Trophoblast cell (in vitro differentiated cells and primary cell): ENCODE measurements around the gene LAMTOR3.
A peak's percentile ranks its signal among the peaks of the same experiment; 100 is the strongest.

Experiments used
- DNase-seq, 2 donors: peaks; one replicate each; pipeline ENCODE4 v3.0.0-alpha.2; 2016
- H2AFZ ChIP-seq: 2 replicates; pipeline ENCODE4 v1.6.1; 2013; ENCODE audit warnings: low read length, moderate library complexity, mild to moderate bottlenecking; ENCODE audit not compliant: insufficient read depth, poor library complexity
- H2AK5ac ChIP-seq: 2 replicates; pipeline ENCODE4 v1.6.1; 2013; ENCODE audit warnings: mild to moderate bottlenecking, low read length
- H2BK120ac ChIP-seq: 2 replicates; pipeline ENCODE4 v1.6.1; 2013; ENCODE audit warnings: low read length, mild to moderate bottlenecking, moderate library complexity; ENCODE audit not compliant: insufficient read depth, poor library complexity
- H2BK12ac ChIP-seq: 2 replicates; pipeline ENCODE4 v1.6.1; 2013; ENCODE audit warnings: mild to moderate bottlenecking, low read length, moderate library complexity
- H2BK5ac ChIP-seq: 2 replicates; pipeline ENCODE4 v1.6.1; 2013; ENCODE audit warnings: low read length, low read depth, moderate library complexity, mild to moderate bottlenecking; ENCODE audit not compliant: poor library complexity
- H3K14ac ChIP-seq: 2 replicates; pipeline ENCODE4 v1.6.1; 2013; ENCODE audit warnings: mild to moderate bottlenecking, low read length
- H3K18ac ChIP-seq: 2 replicates; pipeline ENCODE4 v1.6.1; 2013; ENCODE audit warnings: mild to moderate bottlenecking, low read length
- H3K23ac ChIP-seq: 2 replicates; pipeline ENCODE4 v1.6.1; 2013; ENCODE audit warnings: low read length
- H3K27ac ChIP-seq: 2 replicates; pipeline ENCODE4 v1.5.1; 2013; ENCODE audit warnings: low read depth, mild to moderate bottlenecking, inconsistent platforms, low read length, moderate library complexity
- H3K27me3 ChIP-seq: 2 replicates; pipeline ENCODE4 v1.6.1; 2013; ENCODE audit warnings: inconsistent platforms, mild to moderate bottlenecking, low read length, moderate library complexity; ENCODE audit not compliant: insufficient read depth
- H3K36me3 ChIP-seq, 2 experiments: 1 replicate in 1 of 2; 2 replicates in 1 of 2; pipeline ENCODE4 v1.6.1; 2013; ENCODE audit warnings: low read length in 2 of 2, mild to moderate bottlenecking in 2 of 2, moderate library complexity in 1 of 2; ENCODE audit not compliant: insufficient read depth in 2 of 2, control insufficient read depth in 1 of 2
- H3K4ac ChIP-seq: 2 replicates; pipeline ENCODE4 v1.6.1; 2013; ENCODE audit warnings: low read depth, mild to moderate bottlenecking, low read length, moderate library complexity
- H3K4me1 ChIP-seq, 2 experiments: 1 replicate in 1 of 2; 2 replicates in 1 of 2; pipeline ENCODE4 v1.6.1; 2013; ENCODE audit warnings: low read length in 2 of 2, mild to moderate bottlenecking in 2 of 2, moderate library complexity in 1 of 2; ENCODE audit not compliant: insufficient read depth in 2 of 2, control insufficient read depth in 1 of 2
- H3K4me2 ChIP-seq: 2 replicates; pipeline ENCODE4 v1.6.1; 2013; ENCODE audit warnings: inconsistent platforms, mild to moderate bottlenecking, low read length, moderate library complexity
- H3K4me3 ChIP-seq: 2 replicates; pipeline ENCODE4 v1.5.1; 2013; ENCODE audit warnings: mild to moderate bottlenecking, low read depth, low read length, inconsistent platforms
- H3K79me1 ChIP-seq: one replicate; pipeline ENCODE4 v1.6.1; 2013; ENCODE audit warnings: low read length
- H3K79me2 ChIP-seq: 2 replicates; pipeline ENCODE4 v1.6.1; 2013; ENCODE audit warnings: low read length, mild to moderate bottlenecking; ENCODE audit not compliant: control insufficient read depth, insufficient read depth, poor library complexity
- H3K9ac ChIP-seq: 2 replicates; pipeline ENCODE4 v1.6.1; 2013; ENCODE audit warnings: mild to moderate bottlenecking, low read length
- H3K9me3 ChIP-seq: 2 replicates; pipeline ENCODE4 v1.6.1; 2013; ENCODE audit warnings: low read depth, mild to moderate bottlenecking, control low read depth, inconsistent platforms, low read length; ENCODE audit not compliant: insufficient read depth
- H4K12ac ChIP-seq: 2 replicates; pipeline ENCODE4 v1.6.1; 2013; ENCODE audit warnings: low read depth, mild to moderate bottlenecking, low read length, moderate library complexity
- H4K8ac ChIP-seq: 2 replicates; pipeline ENCODE4 v1.6.1; 2013; ENCODE audit warnings: low read depth, mild to moderate bottlenecking, low read length, moderate library complexity
- H4K91ac ChIP-seq: one replicate; pipeline ENCODE4 v1.6.1; 2013; ENCODE audit warnings: low read depth, mild to moderate bottlenecking, low read length, moderate library complexity
- WGBS: extraction: QIAGEN DNeasy Blood & Tissue Kit; methylation state at CpG from one replicate; pipeline ENCODE4 v1.1.7; 2013; ENCODE audit warnings: missing lambda C conversion rate; ENCODE audit not compliant: insufficient read length, insufficient coverage; ENCODE audit errors: extremely low coverage; 5-methylcytosine and 5-hydroxymethylcytosine counted together

LAMTOR3 gene

DNA sequence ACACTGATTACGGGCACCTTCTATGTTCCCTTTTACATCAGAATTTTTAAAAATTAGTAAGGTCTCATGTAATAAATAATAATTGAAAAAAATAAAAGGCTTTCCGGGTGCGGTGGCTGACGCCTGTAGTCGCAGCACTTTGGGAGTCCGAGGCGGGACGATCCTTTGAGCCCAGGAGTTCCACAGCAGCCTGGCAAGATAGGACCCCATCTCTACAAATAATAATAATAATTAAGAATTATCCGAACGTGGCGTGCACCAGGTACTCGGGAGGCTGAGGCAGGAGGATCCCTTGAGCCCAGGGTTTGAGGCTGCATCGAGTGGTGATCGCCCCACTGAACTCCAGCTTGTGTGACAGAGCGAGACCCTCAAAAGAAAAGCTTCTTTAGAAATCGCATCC, 771 bp upstream of the LAMTOR3 start:
- Histone ChIP-seq H3K9ac (no peak overlapping the region), H3K4me3 (no peak overlapping the region), H4K8ac (peak overlapping the region; percentile 86), H3K27me3 (no peaks in the 10 kb centered on the region), H3K14ac (no peak overlapping the region), H3K4me2 (peak overlapping the region; percentile 69), H3K4me1 (peaks cover 0 to 2% of the 10 kb centered on the region in 2 experiments), H3K36me3 (no peaks in the 10 kb centered on the region), H3K79me2 (peaks cover 5% of the 10 kb centered on the region), H4K91ac (no peak overlapping the region), H3K27ac (no peak overlapping the region), H2BK12ac (no peak overlapping the region), H2AK5ac (no peak overlapping the region), H4K12ac (no peak overlapping the region), H2BK5ac (no peak overlapping the region), H2AFZ (no peak overlapping the region), H3K23ac (no peak overlapping the region), H3K79me1 (peaks cover 4% of the 10 kb centered on the region), H2BK120ac (no peak overlapping the region), H3K9me3 (no peaks in the 10 kb centered on the region), H3K4ac (no peak overlapping the region), H3K18ac (no peak overlapping the region)
- DNase-seq = no peak
- WGBS = no CpG with 5 or more reads among the region's 16 CpGs

DNA sequence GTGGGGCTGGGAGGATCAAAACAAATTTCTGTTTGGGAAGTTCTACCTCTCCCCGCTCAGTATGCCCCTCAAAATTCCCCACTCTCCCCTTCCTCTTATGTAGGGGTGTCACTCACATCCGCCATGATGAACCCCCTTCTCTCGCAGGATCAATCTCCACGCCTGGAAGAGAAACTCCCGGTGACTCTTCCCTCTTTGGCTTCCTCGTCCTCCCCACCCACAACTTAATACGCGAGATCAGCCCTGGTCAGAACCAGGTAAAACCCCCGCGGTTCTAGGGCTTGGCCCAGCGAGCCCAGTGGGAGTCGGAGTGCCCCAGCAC, 427 bp downstream of the LAMTOR3 start:
- peaks cover 0 to 2% of the 10 kb centered on the region in 2 experiments for H3K4me1 ChIP-seq
- H3K27ac ChIP-seq = peak overlapping the region; percentile 74
- peak overlapping the region; percentile 89 for H3K4me3 ChIP-seq
- H3K36me3 ChIP-seq = no peaks in the 10 kb centered on the region
- peak overlapping the region; percentile 90 for H3K4ac ChIP-seq
- peak overlapping the region; percentile 71 for H4K12ac ChIP-seq
- H3K14ac ChIP-seq = peak overlapping the region; percentile 59
- no peaks in the 10 kb centered on the region for H3K27me3 ChIP-seq
- H3K23ac ChIP-seq = no peak overlapping the region
- no peaks in the 10 kb centered on the region for H3K9me3 ChIP-seq
- DNase-seq = peak in 1 of 2 donors; percentile 14
- H2BK120ac ChIP-seq = peak overlapping the region; percentile 60
- H4K8ac ChIP-seq = peak overlapping the region; percentile 96
- peak overlapping the region; percentile 64 for H2AK5ac ChIP-seq
- peak overlapping the region; percentile 81 for H4K91ac ChIP-seq
- H3K79me1 ChIP-seq = peaks cover 4% of the 10 kb centered on the region
- H3K4me2 ChIP-seq = peak overlapping the region; percentile 90
- peak overlapping the region; percentile 77 for H2AFZ ChIP-seq
- peaks cover 5% of the 10 kb centered on the region for H3K79me2 ChIP-seq
- peak overlapping the region; percentile 80 for H3K18ac ChIP-seq
- no CpG with 5 or more reads among the region's 12 CpGs for WGBS
- peak overlapping the region; percentile 61 for H2BK5ac ChIP-seq
- H2BK12ac ChIP-seq = no peak overlapping the region
- peak overlapping the region; percentile 97 for H3K9ac ChIP-seq

DNA sequence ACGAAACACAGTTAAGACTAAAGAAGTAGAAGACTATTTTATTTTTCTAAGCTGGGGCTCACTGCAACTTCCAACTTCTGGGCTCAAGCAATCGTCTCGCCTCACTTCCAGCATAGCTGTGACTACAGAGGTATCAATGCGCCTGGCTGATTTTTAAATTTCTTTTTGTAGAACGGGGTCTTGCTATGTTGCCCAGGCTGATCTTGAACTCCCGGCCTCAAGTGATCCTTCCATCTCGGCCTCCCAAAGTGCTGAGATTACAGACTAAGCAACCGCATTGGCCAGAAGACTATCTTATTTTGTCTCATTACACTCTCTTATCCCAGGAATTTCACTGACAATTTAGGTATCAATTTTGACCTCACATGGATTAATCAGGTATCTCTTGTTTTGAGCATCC, 1.2 kb downstream of the LAMTOR3 start:
- peaks cover 4% of the 10 kb centered on the region for H3K79me1 ChIP-seq
- H3K14ac ChIP-seq = no peak overlapping the region
- no peak overlapping the region for H2AFZ ChIP-seq
- peak overlapping the region; percentile 90 for H3K4me2 ChIP-seq
- H2BK5ac ChIP-seq = no peak overlapping the region
- no peaks in the 10 kb centered on the region for H3K9me3 ChIP-seq
- H4K91ac ChIP-seq = no peak overlapping the region
- no peak overlapping the region for H3K4me3 ChIP-seq
- no peak overlapping the region for H4K8ac ChIP-seq
- H3K27me3 ChIP-seq = no peaks in the 10 kb centered on the region
- no peak for DNase-seq
- H3K4ac ChIP-seq = peak overlapping the region; percentile 51
- peaks cover 5% of the 10 kb centered on the region for H3K79me2 ChIP-seq
- H3K18ac ChIP-seq = no peak overlapping the region
- H3K36me3 ChIP-seq = no peaks in the 10 kb centered on the region
- H3K4me1 ChIP-seq = peaks cover 0 to 2% of the 10 kb centered on the region in 2 experiments
- no peak overlapping the region for H3K23ac ChIP-seq
- WGBS = no CpG with 5 or more reads among the region's 8 CpGs
- H2AK5ac ChIP-seq = no peak overlapping the region
- H4K12ac ChIP-seq = no peak overlapping the region
- H2BK120ac ChIP-seq = no peak overlapping the region
- H2BK12ac ChIP-seq = no peak overlapping the region
- H3K27ac ChIP-seq = no peak overlapping the region
- no peak overlapping the region for H3K9ac ChIP-seq

DNA sequence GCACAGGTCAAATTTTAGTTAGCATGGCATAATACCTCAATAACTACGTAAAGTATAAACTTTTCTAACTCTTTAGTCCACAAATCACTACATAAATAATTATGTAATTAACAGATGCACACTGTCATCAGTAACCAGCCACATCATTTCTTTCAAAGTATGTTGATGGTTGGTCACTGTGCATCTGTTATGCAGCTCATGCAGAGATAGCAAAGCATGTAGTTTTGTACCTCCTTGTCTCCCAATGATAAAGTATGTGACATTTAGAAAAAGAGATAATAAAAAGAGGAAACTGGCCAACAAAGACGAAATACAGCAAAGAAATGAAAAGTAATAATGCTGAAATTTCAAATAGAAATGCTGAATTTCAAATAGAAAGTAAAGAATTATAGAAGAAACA, 2.9 kb downstream of the LAMTOR3 start:
- Histone ChIP-seq H2BK12ac (no peak overlapping the region), H3K4me3 (no peak overlapping the region), H3K4ac (no peak overlapping the region), H3K79me2 (peaks cover 5% of the 10 kb centered on the region), H3K4me2 (no peak overlapping the region), H3K14ac (no peak overlapping the region), H3K27ac (no peak overlapping the region), H3K79me1 (peaks cover 4% of the 10 kb centered on the region), H3K36me3 (no peaks in the 10 kb centered on the region), H3K9me3 (no peaks in the 10 kb centered on the region), H2BK120ac (no peak overlapping the region), H4K91ac (no peak overlapping the region), H3K18ac (no peak overlapping the region), H4K8ac (no peak overlapping the region), H3K27me3 (no peaks in the 10 kb centered on the region), H2AFZ (no peak overlapping the region), H3K23ac (no peak overlapping the region), H2BK5ac (no peak overlapping the region), H4K12ac (no peak overlapping the region), H2AK5ac (no peak overlapping the region), H3K9ac (no peak overlapping the region), H3K4me1 (peaks cover 0 to 2% of the 10 kb centered on the region in 2 experiments)
- WGBS = no CpG with 5 or more reads among the region's 2 CpGs
- DNase-seq = no peak
